Upper lobe of left lung (tissue), 6 donors: Measurements from ENCODE around the gene SCO2. TPM values are rescaled to one million over a fixed set of nuclear protein-coding genes. Genes with fewer than 3 reads are reported as not detected.
A peak's percentile ranks its signal among the peaks of the same experiment; 100 is the strongest.

Experiments used
- ATAC-seq, 2 donors: fragments of 200-7000 bp; cut with Tn5 transposase; one replicate each; pipeline ENCODE4 v1.9.1; 2022; ENCODE audit warnings: mild to moderate bottlenecking in 2 of 2, moderate library complexity in 2 of 2; ENCODE audit not compliant: low FRiP score in 2 of 2
- DNase-seq, 2 donors: peaks; one replicate each; pipeline ENCODE4 v3.0.0-alpha.2; 2019 to 2020
- H3K27ac ChIP-seq, 4 donors: fragments of 200-600 bp; sonication (generic); one replicate each; pipeline ENCODE4 v1.5.1; 2016 to 2019
- H3K27me3 ChIP-seq, 4 donors: fragments of 200-600 bp; sonication (generic); one replicate each; pipeline ENCODE4 v1.5.1; 2017 to 2019
- H3K36me3 ChIP-seq, 4 donors: fragments of 200-600 bp; sonication (generic); one replicate each; pipeline ENCODE4 v1.5.1; 2016 to 2019
- H3K4me1 ChIP-seq, 4 donors: fragments of 200-600 bp; sonication (generic); one replicate each; pipeline ENCODE4 v1.5.1; 2018 to 2019
- H3K4me3 ChIP-seq, 4 donors: fragments of 200-600 bp; sonication (generic); one replicate each; pipeline ENCODE4 v1.5.1; 2017 to 2019; ENCODE audit warnings: mild to moderate bottlenecking in 2 of 4, moderate library complexity in 1 of 4
- H3K9me3 ChIP-seq, 4 donors: fragments of 200-600 bp; sonication (generic); one replicate each; pipeline ENCODE4 v1.5.1; 2018 to 2019
- EP300 ChIP-seq, 4 donors: sonication (generic); formaldehyde crosslinking; IDR thresholded peaks; one replicate each; pipeline ENCODE4 v1.5.1; 2017; ENCODE audit warnings: antibody characterized with exemption in 4 of 4, control low read depth in 2 of 4
- POLR2A ChIP-seq, 4 donors: fragments of 450-650 bp; IDR thresholded peaks; one replicate each; pipeline ENCODE4 v1.5.1; 2016 to 2017; ENCODE audit warnings: antibody characterized with exemption in 4 of 4, mild to moderate bottlenecking in 2 of 4
- POLR2AphosphoS5 ChIP-seq, 2 donors: sonication (generic); formaldehyde crosslinking; IDR thresholded peaks; one replicate each; pipeline ENCODE4 v1.5.1; 2017; ENCODE audit warnings: antibody characterized with exemption in 2 of 2
- WGBS, 2 donors: methylation state at CpG; one replicate each; pipeline ENCODE4 v1.1.5; 2017 to 2018; 5-methylcytosine and 5-hydroxymethylcytosine counted together
- total RNA-seq, 6 donors: library from RNA; depleted of rRNA in 4 of 6; stranded (reverse); fragments of >200 nt in 4 of 6; gene quantifications; one replicate each; pipeline versions ENCODE4 v1.1.0 to v1.2.1, GENCODE V29; 2016 to 2021
- TF ChIP-seq, protein P1 (sequence below), 6 experiments: fragments of 450-650 bp in 4 of 6; fragments of 200-600 bp in 2 of 6; sonication (generic) in 2 of 6; IDR thresholded peaks; one replicate each; pipeline ENCODE4 v1.5.1; 2016 to 2019; ENCODE audit warnings: antibody characterized with exemption in 6 of 6
- donor health status: DM: no; HTN: no; CAD: no; lungs with moderate emphysema.
- donor health status: DM: no; HTN: yes; CAD: no; lungs with severe emphysema.

SCO2 gene
- total RNA-seq, 6 donors from 2014 or later: 1.7 to 14.0 (median 9.2) TPM; not detected in 1

DNA sequence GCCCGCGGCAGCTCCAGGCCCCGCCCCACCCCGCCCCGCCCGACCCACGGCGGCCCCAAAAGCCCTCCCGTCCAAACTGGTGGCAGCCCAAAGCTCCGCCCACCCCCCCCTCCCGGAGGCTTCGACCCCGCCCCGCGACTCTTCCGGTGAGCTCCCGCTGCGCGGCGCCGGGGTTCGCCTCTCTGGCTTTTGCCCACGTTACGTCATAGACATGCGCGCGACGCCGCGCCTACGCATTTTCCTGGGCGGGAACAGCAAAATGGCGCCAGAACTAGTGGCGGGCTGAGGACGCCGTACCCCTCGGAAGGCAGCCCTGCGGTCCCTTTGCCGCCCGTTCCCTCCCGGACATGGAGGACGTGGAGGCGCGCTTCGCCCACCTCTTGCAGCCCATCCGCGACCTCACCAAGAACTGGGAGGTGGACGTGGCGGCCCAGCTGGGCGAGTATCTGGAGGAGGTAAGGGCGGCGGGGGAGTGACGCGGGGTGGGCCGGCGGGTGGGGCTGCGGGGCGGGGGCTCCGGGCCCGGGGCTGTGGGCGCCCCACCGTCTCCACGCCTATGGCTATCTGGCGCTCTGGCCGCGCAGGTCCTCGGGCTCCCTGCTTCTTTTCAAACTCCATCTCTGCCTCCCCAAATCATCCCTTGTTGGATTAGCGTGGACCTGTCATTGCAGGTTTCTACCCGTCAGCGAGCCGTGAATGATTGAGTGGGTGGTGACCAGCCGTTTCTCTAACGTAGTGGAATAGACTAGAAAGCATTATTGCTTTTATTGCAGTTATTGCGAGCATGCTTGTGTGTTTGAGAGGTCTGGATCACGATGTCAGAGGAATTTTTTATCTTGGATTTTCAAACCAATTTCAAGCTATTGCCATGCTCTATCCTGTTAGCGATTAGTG lies 17.2 kb downstream of the SCO2 start, which contains the start of gene NCAPH2:
TSS of gene NCAPH2 (plus strand) at position 234 of the 894 bp plus-strand sequence. CDS start at position 348, 114 bp downstream.
- DNase-seq: peak; percentile 94 to 99
- Histone ChIP-seq H3K4me1 (peaks cover 23 to 47% (median 26%) of the 10 kb centered on the region in 4 donors), H3K9me3 (no peaks in the 10 kb centered on the region), H3K4me3 (peak within 1 kb of the TSS; percentile 81 to 99 (median 98)), H3K27ac (peak within 1 kb of the TSS; percentile 92 to 97 (median 95)), H3K36me3 (peaks cover 10 to 30% (median 27%) of the 10 kb centered on the region in 4 donors), H3K27me3 (no peaks in the 10 kb centered on the region)
- 1% methylated on average over 14 to 30 of the region's 76 CpGs for WGBS, 2 donors
- TF ChIP-seq POLR2A (IDR thresholded peaks at IDR 0.05) (peak in 2 of 4 donors; percentile 67 to 83), EP300 (IDR thresholded peaks at IDR 0.05) (peak in 1 of 4 donors; percentile 84), POLR2AphosphoS5 (IDR thresholded peaks at IDR 0.05) (peak; percentile 96)
- TF ChIP-seq, protein P1, sequence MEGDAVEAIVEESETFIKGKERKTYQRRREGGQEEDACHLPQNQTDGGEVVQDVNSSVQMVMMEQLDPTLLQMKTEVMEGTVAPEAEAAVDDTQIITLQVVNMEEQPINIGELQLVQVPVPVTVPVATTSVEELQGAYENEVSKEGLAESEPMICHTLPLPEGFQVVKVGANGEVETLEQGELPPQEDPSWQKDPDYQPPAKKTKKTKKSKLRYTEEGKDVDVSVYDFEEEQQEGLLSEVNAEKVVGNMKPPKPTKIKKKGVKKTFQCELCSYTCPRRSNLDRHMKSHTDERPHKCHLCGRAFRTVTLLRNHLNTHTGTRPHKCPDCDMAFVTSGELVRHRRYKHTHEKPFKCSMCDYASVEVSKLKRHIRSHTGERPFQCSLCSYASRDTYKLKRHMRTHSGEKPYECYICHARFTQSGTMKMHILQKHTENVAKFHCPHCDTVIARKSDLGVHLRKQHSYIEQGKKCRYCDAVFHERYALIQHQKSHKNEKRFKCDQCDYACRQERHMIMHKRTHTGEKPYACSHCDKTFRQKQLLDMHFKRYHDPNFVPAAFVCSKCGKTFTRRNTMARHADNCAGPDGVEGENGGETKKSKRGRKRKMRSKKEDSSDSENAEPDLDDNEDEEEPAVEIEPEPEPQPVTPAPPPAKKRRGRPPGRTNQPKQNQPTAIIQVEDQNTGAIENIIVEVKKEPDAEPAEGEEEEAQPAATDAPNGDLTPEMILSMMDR (IDR thresholded peaks at IDR 0.05): peak in 2 of 6 experiments; percentile 20 to 49
- peak; percentile 89 to 92 for ATAC-seq

DNA sequence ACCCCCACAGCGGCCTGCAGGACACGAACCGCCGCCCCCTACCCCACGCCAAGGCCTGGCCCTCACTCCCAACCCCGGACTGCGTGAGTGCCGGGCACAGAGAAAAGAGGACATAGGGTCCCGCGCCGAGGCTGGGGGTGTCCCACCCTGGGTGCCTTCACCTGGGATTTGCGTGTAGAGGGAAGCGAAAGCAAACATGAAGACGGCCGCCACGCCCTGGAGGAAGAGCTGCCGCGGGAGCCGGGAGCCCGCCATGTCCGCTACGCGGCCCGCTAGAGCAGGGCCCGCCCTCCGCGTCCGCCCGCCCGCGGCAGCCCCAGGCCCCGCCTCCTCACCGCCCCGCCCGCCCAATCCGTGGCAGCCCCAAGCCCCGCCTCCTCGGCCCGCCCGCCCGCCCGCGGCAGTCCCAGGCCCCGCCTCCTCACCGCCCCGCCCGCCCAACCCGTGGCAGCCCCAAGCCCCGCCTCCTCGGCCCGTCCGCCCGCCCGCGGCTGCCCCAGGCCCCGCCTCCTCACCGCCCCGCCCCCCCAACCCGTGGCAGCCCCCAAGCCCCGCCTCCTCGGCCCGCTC lies 17.9 kb downstream of the SCO2 start, which contains the start of gene LMF2:
TSS of gene LMF2 (minus strand) at position 282 of the 570 bp plus-strand sequence. CDS start at position 255, 27 bp downstream.
- Histone ChIP-seq H3K27ac (peak within 1 kb of the TSS; percentile 92 to 97 (median 95)), H3K4me1 (peaks cover 23 to 40% (median 25%) of the 10 kb centered on the region in 4 donors), H3K27me3 (no peaks in the 10 kb centered on the region), H3K9me3 (no peaks in the 10 kb centered on the region), H3K4me3 (peak within 1 kb of the TSS; percentile 81 to 99 (median 98)), H3K36me3 (peaks cover 15 to 37% (median 34%) of the 10 kb centered on the region in 4 donors)
- WGBS, 2 donors: 1 to 4% methylated on average over 8 to 19 of the region's 62 CpGs
- ATAC-seq: peak; percentile 83 to 93
- peak; percentile 91 to 99 for DNase-seq
- TF ChIP-seq, protein P1 (IDR thresholded peaks at IDR 0.05): peak in 2 of 6 experiments; percentile 13 to 25
- TF ChIP-seq EP300 (IDR thresholded peaks at IDR 0.05): no peak
- TF ChIP-seq POLR2A (IDR thresholded peaks at IDR 0.05): peak in 1 of 4 donors; percentile 59
- peak; percentile 35 to 68 for TF ChIP-seq POLR2AphosphoS5 (IDR thresholded peaks at IDR 0.05)

DNA sequence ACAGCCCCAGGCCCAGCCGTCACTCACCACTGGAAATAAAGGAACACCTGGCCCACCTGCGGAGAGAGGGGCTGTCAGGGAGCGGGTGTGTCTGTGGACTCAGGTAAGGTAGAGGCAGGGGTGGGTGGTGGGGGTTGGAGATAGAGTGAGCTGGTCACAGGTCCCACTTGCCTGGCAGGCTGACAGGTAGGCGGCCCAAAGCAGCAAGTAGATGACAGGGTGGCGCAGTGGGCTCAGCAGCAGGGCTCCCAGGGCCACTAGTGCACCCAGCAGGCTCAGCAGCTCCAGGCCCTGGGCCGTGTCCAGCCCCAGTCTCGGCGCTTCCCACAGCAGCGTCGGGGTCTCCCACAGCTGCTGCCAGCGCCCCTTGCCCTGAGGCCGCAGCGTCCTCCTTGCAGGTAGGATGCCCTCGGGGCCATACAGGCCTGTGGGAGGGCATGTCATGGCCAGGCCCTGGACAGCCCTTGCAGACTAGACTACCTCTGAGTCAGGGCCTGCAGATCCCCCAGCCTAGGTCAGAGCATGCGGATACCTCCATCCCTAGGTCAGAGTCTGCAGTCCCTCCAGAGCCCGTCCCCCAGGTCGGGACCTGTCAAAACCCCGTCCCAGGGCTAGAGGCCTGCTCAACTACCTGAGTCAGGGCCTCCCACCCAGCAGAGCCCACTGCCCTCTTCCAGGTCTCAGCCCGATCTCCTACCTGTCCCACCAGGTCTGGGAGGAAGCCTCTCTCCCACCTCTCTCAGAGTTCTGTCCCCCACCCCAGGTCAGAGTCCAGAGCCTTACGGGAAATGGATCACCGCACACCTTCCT lies 18.6 kb downstream of the SCO2 start:
- 41 to 79% methylated on average over 3 to 21 of the region's 21 CpGs for WGBS, 2 donors
- Histone ChIP-seq H3K4me1 (peaks cover 23 to 39% (median 24%) of the 10 kb centered on the region in 4 donors), H3K4me3 (peak overlapping the region; percentile 81 to 99 (median 98)), H3K27me3 (no peaks in the 10 kb centered on the region), H3K27ac (peak overlapping the region; percentile 87 to 94 (median 90)), H3K36me3 (peaks cover 15 to 40% (median 36%) of the 10 kb centered on the region in 4 donors), H3K9me3 (no peaks in the 10 kb centered on the region)
- DNase-seq (peak in 1 of 2 donors; percentile 87), ATAC-seq (peak in 1 of 2 donors; percentile 2)
- TF ChIP-seq POLR2A (IDR thresholded peaks at IDR 0.05) (no peak), POLR2AphosphoS5 (IDR thresholded peaks at IDR 0.05) (no peak), EP300 (IDR thresholded peaks at IDR 0.05) (no peak)
- TF ChIP-seq, protein P1 (IDR thresholded peaks at IDR 0.05): no peak
